HT1080 (cell line): ENCODE measurements around the gene FOXB2. TPM values are rescaled to one million over a fixed set of nuclear protein-coding genes. Genes with fewer than 3 reads are reported as not detected.
A peak's percentile ranks its signal among the peaks of the same experiment; 100 is the strongest.

ENCODE experiments used
- DNase-seq: peaks from one replicate; pipeline ENCODE4 v3.0.0-alpha.2; 2015; ENCODE audit warnings: low read depth
- total RNA-seq: library from RNA; depleted of rRNA; stranded (reverse); fragments of >200 nt; shearing (Covaris generic); gene quantifications from 2 replicates; pipeline ENCODE4 v1.2.3, GENCODE V29; 2014

FOXB2 gene
- total RNA-seq, 1 experiment from 2014 or later = not detected

DNA sequence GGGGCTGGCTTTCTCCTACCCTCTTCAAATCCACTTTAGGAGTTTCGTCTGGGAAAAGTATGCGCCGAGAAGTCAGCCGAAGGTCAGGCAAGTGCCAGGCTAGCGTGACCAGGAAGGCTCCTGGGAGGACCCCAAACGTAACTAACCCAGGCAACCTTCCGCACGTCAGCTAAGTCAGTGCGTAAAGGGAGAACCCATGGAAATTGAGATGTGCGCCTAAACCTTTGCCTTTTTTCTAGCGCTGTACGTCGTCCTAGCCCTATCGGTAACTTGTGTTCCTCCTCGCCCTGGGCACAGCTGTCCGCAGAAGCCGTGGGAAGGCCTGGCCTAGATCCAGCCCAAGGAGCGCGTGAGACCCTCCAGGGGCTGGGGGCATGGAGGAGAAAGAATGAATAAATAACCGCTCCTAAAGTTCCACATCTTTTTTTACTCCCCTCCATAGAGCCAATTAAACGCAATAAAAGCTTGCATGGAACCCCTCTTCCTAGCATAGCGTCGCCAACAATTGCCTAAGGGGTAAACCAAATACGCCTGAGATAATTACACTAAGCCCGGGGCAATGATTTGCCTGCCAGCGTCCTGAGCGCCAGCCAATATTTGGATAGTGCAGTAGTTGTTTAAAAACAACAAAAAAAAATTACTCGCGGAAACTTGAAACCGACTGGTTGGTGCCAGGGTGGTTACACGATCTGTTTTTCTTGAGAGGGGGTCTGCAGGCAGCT is 4.0 kb upstream of the FOXB2 start:
- DNase-seq = no peak

DNA sequence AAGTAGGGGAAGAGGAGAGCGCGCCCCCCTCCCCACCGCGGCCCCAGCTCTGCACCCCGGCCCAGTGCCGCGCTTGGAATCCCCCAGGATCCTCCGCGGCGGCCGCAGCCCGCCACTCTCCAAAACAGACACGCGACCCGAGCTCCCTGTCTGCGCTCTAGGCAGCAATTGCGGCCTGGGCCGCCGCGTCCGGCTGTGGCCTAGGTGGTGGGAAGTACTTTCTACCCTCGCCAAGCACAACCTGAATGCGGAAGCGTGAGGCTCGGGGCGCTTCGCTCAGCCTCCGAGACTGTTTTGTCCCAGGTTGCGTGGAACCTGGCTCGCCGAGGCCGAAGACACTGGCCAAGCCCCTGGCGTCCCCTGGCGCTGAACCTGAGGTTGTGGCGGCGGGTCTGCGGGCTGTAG is 3.3 kb upstream of the FOXB2 start:
- DNase-seq = no peak

DNA sequence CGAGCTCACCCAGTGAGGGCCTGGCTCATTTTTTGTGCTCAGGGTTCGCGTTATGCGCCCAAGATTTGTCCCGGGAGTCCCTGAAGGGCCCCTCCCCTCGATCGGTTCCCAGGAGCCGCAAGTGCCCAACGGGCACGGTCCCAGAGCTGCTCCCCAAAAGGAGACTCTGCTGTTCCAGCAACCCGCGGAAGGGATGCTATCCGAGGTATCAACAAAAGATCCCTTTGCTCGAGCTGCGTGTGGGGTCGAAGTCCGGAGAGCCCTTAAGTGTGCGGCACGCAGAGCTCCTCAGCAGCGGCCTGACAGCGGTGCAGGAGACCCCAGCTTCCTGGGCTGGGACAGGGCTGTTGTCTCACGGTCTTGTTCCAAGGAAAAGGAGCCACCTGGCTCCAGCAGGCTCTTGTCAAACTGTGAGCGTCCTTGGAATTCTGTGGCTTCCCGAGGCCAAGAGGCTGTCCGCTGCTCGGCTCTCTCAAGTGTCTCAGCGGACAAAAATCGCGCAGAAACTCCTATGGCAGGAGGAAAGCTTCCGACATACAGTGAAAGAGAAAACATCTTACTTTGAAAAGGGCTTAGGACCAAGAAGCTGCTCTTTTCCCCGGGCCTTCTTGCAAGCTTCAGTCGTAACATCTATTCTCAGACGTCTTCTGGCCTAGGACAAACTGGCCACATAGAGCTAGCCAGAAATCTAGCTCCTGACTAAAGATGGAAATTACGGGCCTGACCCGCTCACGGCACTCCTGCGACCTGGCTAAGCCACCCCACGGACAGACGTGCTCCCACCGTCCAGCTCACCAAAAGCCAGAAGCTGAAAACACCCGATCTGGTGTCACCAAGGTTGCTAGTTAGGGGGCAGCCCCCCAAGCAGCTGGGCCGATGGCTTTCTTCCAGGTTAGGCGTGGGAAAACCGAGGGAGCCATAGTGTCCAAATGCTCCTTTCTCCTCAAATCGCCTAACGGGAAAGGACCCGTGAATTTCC is 2.6 kb upstream of the FOXB2 start:
- no peak for DNase-seq

DNA sequence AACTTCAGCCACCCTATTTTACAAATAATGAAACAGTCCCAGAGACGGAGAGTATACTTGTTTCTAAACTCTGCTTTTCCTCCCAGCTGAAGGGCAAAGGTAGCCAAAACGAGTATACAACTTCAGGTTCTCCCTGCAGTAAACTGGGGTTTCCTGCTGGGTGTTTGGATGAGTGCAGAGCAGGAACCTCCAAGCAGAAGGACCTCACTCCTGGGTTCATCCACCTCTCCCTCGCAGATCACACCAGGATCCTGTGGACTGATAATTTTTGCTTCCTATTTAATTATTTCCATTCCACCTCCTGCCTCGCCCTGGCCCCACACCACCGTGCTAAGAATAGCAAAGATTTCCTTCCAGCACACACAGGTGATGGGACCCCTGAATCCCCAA is 2.0 kb upstream of the FOXB2 start:
- no peak for DNase-seq

DNA sequence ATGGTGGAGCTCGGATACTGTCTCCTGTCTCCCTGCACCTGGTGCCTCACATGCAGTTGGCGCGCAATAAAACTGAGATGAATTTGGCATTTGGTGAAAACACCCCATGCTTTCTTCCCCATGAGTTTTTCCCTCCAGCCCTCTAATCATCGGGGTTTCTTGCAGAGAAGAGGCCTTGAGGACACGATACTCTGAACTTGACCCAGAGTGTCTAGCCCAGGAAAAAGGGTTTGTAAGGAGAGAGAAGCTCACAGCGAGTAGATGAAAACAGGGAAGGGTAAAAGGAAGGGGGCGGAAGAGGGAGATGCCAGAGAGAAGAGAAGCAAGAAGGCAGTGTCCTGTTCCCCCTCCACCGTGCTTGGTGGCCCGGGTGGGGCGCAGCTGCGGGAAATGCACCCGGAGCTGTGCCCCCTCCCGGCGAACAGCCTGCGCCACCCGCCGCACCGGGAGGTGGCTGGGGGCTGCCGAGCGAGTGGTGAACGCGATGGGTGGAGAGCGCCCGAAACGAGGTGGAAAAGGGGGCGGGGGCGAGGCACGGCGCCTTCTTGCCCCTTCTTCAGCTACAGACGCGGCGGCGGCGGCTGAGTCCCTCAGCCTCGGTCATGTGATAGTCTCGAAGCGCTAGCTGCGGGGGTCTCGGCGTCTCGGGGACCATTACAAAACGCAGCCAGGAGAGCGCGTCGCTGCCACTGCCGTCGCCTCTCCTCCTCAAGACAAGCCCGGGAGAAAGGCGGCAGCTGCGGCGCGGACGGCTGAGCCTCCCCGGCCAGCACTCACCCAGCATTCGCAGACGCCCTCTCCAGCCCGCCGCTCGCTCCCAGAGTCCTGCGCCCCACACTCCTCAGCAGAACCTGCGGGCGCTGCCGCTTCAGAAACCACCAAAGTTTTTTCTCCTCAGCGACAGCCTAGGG is 1.1 kb upstream of the FOXB2 start:
- DNase-seq = no peak

DNA sequence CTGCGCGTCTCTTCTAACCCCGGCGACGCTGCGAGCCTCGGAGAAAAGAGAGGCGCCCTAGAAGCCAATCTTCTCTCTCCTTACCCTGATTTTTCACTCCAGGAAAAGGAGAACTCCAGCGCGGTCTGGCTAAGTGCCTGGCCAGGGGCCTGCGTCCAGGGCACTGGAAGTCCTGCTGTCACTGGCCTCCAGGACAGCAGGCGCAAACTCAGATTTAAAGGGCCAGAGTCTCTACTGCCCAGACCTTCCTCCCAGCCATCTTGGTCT is 553 bp upstream of the FOXB2 start:
- no peak for DNase-seq

DNA sequence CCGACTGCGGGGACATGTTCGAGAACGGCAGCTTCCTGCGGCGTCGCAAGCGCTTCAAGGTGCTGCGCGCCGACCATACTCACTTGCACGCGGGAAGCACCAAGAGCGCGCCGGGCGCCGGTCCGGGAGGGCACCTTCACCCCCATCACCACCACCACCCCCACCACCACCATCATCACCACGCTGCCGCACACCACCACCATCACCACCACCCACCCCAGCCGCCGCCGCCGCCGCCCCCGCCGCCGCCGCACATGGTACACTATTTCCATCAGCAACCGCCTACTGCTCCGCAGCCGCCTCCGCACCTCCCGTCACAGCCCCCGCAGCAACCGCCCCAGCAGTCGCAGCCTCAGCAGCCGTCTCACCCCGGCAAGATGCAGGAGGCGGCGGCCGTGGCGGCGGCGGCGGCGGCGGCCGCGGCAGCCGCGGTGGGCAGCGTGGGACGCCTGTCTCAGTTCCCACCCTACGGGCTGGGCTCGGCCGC is 514 bp downstream of the FOXB2 start:
- DNase-seq = no peak

DNA sequence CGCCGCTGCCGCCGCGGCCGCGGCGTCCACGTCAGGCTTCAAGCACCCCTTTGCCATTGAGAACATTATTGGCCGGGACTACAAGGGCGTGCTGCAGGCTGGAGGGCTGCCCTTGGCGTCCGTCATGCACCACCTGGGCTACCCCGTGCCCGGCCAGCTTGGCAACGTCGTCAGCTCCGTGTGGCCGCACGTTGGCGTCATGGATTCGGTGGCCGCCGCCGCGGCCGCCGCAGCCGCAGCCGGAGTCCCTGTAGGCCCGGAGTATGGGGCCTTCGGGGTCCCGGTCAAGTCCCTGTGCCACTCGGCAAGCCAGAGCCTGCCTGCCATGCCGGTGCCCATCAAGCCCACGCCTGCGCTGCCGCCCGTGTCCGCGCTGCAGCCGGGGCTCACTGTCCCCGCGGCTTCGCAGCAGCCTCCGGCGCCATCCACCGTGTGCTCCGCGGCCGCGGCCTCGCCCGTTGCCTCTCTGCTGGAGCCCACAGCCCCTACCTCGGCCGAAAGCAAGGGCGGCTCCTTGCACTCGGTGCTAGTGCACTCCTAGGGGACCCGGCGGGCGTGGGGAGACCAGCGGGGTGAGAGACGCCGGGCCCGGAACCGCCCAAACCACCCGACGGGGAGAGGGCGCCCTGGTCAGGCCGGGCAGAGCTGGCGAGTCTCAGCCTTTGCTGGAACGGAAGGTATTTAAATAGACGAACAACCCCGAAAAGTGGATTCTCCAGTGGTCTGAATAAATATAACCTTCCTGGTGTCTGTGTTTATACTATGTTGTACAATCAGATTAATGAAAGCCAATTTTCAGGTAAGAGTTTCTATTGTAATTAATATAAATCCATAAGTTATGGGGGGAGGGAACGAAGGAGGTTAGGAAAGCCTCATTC is 1.2 kb downstream of the FOXB2 start:
- no peak for DNase-seq

DNA sequence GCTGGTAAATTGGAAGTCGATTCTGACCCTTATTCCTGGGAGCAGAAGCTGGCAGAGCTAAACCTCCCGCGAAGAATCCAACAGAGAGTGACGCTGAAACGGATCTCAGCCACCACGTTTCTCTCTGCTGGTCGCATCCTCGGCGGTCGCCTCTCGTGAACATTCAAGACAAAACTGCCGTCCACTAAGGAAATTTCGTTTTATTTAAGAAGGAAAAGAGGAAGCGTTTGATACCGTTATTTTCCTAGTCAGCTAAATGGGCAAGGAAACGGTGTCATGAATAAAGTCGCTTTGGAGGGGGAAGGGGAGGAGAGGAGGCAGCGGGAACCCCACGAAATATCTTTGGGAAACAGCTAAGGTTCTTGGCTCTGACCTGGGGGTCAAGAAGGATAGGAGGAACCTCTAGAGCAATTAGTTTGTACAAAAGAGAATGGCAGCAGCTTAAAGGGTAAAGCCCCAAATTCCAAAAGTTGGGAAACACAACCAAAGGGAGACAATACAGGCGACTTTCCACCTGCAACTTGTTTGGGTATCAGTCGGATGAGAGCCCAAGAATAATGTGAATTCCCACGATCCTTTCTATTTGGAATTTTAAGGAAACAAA is 1.9 kb downstream of the FOXB2 start:
- DNase-seq = no peak

DNA sequence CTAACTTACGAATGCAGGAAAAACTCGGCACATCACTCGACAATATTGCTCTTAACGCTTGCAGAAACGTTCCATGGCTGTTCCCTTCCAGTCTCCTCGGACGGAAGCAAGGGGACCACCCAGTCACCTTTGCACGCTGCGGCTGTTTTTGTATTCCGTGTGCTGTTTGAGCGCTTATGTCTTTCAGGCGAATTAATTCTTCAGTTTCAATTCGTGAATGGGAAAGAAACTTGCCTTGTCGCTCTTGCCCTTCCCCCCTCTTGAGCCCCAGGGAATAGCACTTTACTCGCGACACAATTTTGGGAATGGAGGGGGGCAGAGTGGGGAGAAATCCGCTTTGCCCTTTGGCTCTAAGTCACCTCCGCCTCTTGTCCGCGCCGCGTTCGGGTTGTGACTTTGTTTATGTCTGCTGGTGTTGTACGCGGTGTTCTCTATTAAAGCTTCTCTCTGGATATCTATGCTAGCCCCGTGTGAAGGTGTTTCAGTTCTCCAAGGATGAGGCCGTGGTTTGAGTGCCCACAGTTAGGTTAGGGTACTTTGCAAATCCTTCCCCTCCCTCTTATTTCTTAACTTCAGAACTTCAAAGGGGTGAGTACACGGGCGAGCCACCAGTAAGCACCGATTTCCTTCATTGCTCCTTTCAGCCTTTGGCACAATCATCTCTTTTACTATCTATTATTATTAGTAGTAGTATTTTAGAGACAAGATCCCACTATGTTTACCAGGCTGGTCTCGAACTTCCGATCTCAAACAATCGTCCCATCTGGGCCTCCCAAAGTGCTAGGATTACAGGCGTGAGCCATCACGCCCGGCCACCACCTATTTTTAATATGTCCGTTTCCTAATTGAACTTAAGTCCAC is 2.7 kb downstream of the FOXB2 start:
- no peak for DNase-seq

DNA sequence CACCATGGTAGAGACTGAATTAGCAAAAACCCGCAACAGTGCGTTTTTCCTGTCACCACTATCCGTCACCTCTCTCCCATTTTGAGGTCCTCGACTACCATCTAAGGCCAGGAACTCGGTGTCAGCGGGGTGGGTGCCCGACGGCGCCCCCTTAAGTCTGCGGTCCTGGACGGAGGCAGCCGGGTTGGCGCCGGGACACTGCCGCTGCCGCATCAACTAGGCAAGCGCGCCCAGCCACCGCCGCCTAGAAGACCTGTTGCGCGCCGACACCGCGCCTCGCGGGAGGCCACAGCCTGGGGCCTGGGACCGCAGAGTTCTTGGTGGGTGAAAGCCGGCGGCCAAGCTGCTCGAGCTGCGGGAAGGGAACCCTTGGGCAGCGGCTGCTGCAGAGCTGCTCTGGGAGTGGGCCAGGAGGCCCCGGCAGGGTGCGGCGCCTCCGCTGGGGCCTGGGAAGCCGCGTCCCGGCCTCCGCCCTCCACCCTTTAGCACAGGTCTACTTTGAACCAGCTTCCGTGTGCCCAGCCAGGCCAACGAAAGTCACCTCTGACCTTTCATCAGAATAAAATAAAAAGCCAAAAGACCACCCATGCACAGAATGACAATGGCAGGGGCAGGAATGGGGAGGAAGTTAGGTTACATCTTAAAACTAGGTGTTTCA is 3.5 kb downstream of the FOXB2 start:
- DNase-seq = no peak

DNA sequence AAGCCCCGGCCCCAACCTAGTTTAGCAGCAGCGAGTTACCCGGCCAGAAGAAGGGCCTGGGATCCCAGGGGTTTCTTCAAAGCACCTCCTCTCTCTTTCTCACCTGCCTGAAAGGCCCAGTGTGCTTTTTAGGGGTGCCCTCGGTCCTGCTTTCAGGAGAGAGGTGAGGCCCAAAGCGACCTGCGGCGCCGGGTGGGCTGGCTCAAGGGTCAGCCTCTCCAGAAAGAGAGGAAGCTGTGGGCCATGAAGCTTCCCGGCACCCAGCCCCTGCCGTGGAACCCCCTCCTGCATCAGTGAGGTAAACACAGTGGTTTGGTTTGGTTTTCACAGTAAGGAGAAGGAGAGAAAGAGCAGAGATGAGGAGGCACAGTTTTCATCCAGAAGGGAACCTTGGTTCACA is 4.3 kb downstream of the FOXB2 start:
- no peak for DNase-seq

DNA sequence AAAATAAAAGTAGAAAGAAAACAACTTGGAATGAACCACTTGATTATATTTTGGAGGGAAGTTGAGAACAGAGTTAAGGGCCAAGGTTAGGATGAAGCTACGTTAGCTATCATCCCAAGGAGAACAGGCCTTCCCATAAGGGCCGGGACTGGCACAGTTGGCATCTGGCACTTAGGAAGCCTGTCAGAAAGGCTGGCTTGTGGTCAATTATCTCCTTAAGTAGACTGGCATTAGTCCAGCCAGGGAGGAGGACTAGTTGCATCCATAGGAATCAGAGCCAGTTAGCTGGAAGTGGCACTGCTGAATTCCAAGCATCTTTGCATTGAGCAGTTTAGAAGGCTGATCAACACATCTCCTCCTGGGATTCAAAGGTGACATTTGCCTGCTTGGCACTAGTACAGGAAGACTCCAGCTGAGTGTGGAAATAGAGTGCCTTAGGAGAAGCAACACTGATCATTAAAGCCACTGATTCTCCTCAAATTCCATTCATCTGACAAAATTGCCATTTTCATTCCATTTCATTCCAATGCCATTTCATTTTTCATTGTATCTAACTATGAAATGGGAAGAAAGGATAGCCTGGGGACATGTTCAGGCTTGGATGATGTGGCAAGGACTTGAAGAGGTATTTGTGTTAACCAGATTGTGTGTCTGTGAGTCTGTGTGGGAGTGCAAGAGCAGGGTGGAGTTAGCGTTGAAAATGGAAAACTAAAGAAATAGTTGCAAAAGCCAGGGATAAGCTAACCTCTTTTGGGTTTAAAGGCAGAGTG is 5.5 kb downstream of the FOXB2 start:
- no peak for DNase-seq

DNA sequence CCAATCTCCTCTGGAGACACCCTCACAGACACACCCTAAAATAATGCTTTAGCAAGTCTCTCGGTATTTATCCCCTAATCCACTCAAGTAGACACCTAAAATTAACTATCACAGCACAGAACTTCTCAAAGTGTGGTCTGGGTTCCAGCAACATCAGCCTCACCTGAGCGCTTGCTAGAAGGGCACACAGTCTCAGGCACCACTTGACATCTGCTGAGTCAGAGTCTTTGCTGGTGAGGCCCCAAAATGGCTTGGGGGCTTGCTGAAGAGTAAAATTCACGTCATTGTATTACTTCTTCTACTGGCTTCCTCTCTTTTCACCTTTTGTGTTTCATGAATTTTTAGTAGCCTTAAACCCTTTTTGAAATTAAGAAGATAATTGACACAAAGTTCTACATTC is 9.0 kb downstream of the FOXB2 start:
- no peak for DNase-seq

DNA sequence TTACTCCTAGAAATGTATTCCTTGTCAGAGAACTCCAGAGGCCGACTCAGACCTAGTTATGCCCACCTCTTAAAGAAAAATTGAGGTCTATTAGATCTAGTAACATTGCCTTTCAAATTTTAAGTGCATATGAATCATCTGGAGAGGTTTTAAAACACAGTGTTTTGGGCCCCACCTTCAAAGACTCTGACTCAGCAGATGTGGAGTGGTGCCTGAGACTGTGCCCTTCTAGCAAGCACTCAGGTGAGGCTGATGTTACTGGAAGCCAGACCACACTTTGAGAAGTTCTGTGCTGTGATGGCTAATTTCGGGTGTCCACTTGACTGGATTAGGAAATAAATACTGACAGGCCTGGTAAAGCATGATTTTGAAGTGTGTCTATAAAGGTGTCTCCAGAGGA is 10.6 kb downstream of the FOXB2 start:
- no peak for DNase-seq

DNA sequence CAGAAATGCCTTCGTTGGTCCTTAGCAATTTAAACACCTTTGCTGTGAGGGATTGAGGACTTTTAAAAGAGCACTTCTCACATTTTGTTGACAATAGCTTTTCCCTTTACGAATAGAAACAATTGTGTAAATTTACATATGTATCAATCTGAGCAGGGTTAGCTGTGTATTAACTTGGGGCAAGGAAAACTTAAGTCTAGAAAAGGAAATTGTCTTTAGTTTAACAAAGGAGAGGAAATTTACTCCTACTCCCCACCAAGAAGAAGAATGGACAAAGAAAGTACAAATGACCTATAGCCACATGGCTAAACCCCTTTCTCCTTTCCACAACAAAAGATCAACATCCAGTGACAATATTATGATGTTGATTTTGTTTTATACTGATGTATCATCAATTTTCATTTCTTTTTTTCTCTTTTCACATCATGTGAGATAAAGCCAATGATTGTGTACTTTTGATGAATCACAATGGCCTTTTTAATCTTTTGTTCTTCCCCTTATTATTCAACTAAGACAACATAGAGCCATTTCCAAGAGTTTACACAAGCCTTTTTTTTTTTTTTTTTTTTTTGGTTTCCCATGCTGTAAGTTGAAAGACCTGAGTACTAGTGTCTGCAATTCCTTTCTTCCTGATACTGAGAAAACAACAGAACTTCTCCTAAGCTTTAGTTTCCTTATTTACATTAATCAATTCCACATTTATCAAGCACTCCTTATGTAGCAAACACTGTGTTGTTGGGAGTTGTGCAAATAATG is 19.0 kb downstream of the FOXB2 start:
- DNase-seq = no peak

DNA sequence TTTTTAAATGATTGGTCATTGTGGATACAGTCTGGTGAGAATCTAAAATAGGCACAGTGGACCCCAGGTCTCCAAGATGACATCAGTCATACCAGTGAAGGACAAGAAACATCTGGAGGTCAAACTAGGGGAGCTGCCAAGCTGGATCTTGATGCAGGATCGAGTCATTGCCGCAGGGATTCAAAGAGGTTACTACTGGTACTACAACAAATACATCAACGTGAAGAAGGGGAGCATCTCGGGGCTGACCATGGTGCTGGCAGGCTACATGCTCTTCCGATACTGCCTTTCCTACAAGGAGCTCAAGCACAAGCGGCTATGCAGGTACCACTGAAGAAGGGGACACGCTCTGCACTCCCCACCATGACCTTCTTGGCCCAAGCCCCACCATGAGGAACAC is 20.9 kb downstream of the FOXB2 start:
- peak; percentile 3 for DNase-seq
